ENCODE data around the gene GON4L.

- TF ChIP-seq CTCF (IDR thresholded peaks at IDR 0.05 in 4 of 5, conservative IDR thresholded peaks at IDR 0.05 in 1 of 5) (no peak), POLR2A (IDR thresholded peaks at IDR 0.05) (no peak)
Measured at GRCh38 chr1:155713075-155713474, 143.9 kb downstream of the GON4L start.
